ENCODE measurements around the gene METTL8.

The METTL8 gene, protein sequence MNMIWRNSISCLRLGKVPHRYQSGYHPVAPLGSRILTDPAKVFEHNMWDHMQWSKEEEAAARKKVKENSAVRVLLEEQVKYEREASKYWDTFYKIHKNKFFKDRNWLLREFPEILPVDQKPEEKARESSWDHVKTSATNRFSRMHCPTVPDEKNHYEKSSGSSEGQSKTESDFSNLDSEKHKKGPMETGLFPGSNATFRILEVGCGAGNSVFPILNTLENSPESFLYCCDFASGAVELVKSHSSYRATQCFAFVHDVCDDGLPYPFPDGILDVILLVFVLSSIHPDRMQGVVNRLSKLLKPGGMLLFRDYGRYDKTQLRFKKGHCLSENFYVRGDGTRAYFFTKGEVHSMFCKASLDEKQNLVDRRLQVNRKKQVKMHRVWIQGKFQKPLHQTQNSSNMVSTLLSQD

DNA sequence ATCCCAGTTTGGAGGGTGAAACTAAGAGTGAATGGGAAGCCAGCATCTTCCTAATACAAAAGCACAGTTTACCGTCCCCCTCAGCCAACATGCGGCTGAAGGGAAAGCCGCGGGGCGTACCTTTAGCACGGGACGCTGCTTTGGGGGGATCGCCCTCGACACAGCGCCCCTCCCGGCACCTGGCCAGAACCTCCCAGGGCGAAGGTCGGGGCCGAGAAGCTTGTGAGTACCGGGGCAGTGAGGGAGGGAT, at the start of gene METTL8:
METTL8 (minus strand) TSS at position 228 of the 250 bp plus-strand sequence. CDS start 41,805 bp downstream, outside the sequence.
- no peaks in the 10 kb centered on the region for H3K27me3 ChIP-seq
- no peaks in the 10 kb centered on the region for H4K20me1 ChIP-seq
- peak within 1 kb of the TSS; percentile 79 to 99 (median 95) for H3K9ac ChIP-seq
- peaks cover 31 to 52% (median 39%) of the 10 kb centered on the region in 11 experiments for H3K9me3 ChIP-seq (replicated peaks in 1 of 11)
- no peak for TF ChIP-seq Cebpa-rat (IDR thresholded peaks at IDR 0.05)
- H3K4me2 ChIP-seq = peak within 1 kb of the TSS; percentile 65 to 91 (median 79)
- H3K4me1 ChIP-seq = peaks cover 15 to 29% (median 23%) of the 10 kb centered on the region in 10 experiments
- peaks cover 43 to 64% (median 52%) of the 10 kb centered on the region in 11 experiments for H3K36me3 ChIP-seq
- peak within 1 kb of the TSS; percentile 69 to 87 (median 74) for H3K4me3 ChIP-seq
- peak within 1 kb of the TSS; percentile 89 to 99 (median 95) for H3K27ac ChIP-seq

DNA sequence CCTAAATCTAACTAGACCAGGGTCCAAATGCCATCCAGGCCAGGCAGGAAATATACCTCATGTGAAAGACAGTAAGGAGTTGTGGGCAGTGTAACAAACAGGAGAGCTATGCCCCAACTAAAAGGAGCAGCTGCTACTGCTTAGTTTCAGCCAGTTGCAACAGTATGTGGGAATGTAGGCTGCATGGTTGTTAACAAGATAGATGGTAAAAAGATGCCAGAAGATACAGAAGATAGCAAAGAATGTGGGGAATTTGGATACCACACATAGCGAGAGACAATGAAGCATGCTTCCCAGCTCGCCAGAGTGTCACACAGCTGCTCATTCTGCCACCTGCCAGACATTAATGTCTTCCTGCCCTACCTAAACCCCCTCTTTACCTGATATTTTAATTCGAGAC, 49.1 kb upstream of the METTL8 start:
- Histone ChIP-seq H3K4me3 (no peak overlapping the region), H3K27me3 (no peaks in the 10 kb centered on the region), H3K27ac (no peak overlapping the region), H3K9ac (no peak overlapping the region), H3K4me1 (peaks cover 0 to 11% (median 0%) of the 10 kb centered on the region in 10 experiments; a peak in 3 of 20 replicates), H3K9me3 (replicated peaks in 1 of 11) (peaks cover 0 to 6% (median 0%) of the 10 kb centered on the region in 11 experiments; a peak in 3 of 22 replicates), H4K20me1 (no peaks in the 10 kb centered on the region), H3K36me3 (peaks cover 23 to 84% (median 53%) of the 10 kb centered on the region in 11 experiments), H3K4me2 (no peak overlapping the region)
- TF ChIP-seq Cebpa-rat (IDR thresholded peaks at IDR 0.05) = no peak

DNA sequence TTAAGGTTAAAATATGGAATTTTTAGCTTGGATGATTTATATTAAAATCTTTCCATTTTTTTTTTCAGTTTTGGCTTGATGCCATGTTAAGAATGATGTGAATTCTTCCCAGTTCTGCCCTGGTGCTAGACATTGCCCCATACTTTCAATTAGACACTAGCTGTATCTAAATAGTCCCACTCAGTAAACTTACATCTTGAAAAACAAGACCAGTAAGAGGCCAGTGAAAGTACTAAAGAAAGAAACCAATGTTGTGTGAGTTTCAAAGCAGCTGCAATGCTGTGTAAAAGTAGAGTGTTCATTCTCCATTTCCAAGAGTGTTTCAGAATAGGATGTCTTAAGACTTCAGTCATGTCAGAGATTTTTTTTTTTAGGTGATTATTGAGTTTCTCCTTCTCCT, 48.5 kb upstream of the METTL8 start:
- H4K20me1 ChIP-seq = no peaks in the 10 kb centered on the region
- no peak for TF ChIP-seq Cebpa-rat (IDR thresholded peaks at IDR 0.05)
- H3K9ac ChIP-seq = no peak overlapping the region
- peaks cover 0 to under 1% (median 0%) of the 10 kb centered on the region in 11 experiments; a peak in 2 of 22 replicates for H3K9me3 ChIP-seq (replicated peaks in 1 of 11)
- peaks cover 28 to 89% (median 56%) of the 10 kb centered on the region in 11 experiments for H3K36me3 ChIP-seq
- H3K27ac ChIP-seq = no peak overlapping the region
- H3K4me3 ChIP-seq = no peak overlapping the region
- H3K27me3 ChIP-seq = no peaks in the 10 kb centered on the region
- peaks cover 0 to 11% (median 0%) of the 10 kb centered on the region in 10 experiments; a peak in 3 of 20 replicates for H3K4me1 ChIP-seq
- peak overlapping the region in 2 of 11 experiments; percentile 7 to 21; a peak in 2 of 22 replicates for H3K4me2 ChIP-seq

DNA sequence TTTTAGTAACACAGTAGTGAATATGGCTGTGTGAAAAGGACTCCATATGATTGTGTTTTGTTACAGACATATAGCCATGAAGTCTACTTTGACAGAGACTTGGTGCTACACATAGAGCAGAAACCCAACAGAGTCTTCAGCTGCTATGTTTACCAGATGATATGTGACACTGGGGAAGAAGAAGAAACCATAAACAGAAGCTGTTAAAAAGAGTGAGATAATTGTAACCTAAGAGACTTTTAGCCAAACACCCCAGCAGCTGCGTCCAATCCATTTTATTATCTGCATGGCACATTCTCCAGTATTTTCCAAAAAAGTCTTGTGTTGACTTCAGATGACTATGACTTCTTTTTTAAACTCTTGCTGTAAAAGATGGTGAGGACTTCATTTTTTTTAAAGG, 47.1 kb upstream of the METTL8 start:
- peaks cover 36 to 93% (median 66%) of the 10 kb centered on the region in 11 experiments for H3K36me3 ChIP-seq
- no peak overlapping the region for H3K27ac ChIP-seq

DNA sequence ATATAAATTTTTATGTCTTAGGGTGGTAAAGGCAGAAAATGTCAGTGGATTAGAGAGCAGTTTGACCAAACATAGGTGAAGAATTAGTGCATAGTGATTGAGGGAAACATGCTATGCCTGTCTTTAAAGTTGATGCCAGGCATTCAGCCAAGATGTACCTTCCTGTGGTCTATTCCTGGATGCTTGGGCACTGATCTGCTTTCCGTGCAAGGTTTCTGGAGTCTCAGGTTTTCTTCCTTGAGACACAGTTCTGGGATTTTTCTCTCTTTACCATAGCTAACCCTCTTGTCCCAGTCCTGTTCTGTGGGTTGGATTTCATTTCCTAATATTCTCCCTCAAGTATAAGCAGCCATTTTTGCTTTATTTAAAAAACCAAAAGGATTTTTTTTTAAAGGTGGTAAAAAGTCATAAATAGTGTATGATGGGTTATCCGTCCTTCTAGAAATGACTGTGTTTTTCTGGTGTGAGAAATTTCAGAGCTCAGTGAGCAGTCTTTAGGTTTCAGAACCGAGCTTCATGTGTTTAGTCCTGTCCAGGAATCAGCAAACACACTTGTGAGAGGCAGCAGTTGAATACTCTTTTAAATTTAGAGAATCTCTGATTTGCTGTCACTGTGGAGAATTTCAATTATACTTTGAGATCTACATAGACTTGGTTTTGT, 45.5 kb upstream of the METTL8 start:
- Histone ChIP-seq H3K4me1 (peaks cover 0 to 11% (median 0%) of the 10 kb centered on the region in 10 experiments; a peak in 3 of 20 replicates), H3K36me3 (peaks cover 50 to 96% (median 75%) of the 10 kb centered on the region in 11 experiments)

More for the DNA sequence above, 47.1 kb upstream of the METTL8 start:
- no peak overlapping the region for H3K4me3 ChIP-seq
- no peaks in the 10 kb centered on the region for H3K9me3 ChIP-seq (replicated peaks in 1 of 11)
- H4K20me1 ChIP-seq = no peaks in the 10 kb centered on the region
- H3K9ac ChIP-seq = no peak overlapping the region
- peaks cover 0 to 11% (median 0%) of the 10 kb centered on the region in 10 experiments; a peak in 3 of 20 replicates for H3K4me1 ChIP-seq
- no peaks in the 10 kb centered on the region for H3K27me3 ChIP-seq
- no peak overlapping the region for H3K4me2 ChIP-seq
- no peak for TF ChIP-seq Cebpa-rat (IDR thresholded peaks at IDR 0.05)

DNA sequence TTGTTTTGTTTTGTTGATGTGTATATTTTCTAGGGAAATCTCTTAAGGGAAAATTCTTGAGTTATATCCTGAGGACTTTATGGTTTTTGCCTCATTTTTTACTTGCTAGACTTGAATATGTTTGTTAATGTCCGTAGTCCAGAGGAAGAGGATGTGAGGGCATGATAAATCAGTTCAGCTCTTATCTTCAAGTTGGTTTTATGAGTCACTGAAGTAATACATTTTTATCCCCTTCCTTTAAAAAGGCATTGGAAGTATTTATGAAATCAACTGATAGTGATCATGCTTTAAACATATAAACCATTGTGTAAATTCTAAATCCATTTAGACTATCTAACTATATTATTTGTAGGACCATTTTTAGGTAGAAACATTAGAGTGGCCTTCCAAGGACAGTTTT, 44.6 kb upstream of the METTL8 start:
- no peak overlapping the region for H3K27ac ChIP-seq
- H4K20me1 ChIP-seq = no peaks in the 10 kb centered on the region
- no peak overlapping the region for H3K9ac ChIP-seq
- H3K4me1 ChIP-seq = peaks cover 0 to 11% (median 0%) of the 10 kb centered on the region in 10 experiments; a peak in 3 of 20 replicates
- no peaks in the 10 kb centered on the region for H3K27me3 ChIP-seq
- no peak overlapping the region for H3K4me3 ChIP-seq
- H3K36me3 ChIP-seq = peaks cover 59 to 97% (median 82%) of the 10 kb centered on the region in 11 experiments
- no peak overlapping the region for H3K4me2 ChIP-seq
- no peaks in the 10 kb centered on the region for H3K9me3 ChIP-seq (replicated peaks in 1 of 11)
- TF ChIP-seq Cebpa-rat (IDR thresholded peaks at IDR 0.05) = no peak

More for the DNA sequence above, 45.5 kb upstream of the METTL8 start:
- Histone ChIP-seq H3K27me3 (no peaks in the 10 kb centered on the region), H3K9ac (no peak overlapping the region), H3K4me2 (no peak overlapping the region), H4K20me1 (no peaks in the 10 kb centered on the region), H3K4me3 (no peak overlapping the region), H3K27ac (no peak overlapping the region), H3K9me3 (replicated peaks in 1 of 11) (no peaks in the 10 kb centered on the region)
- no peak for TF ChIP-seq Cebpa-rat (IDR thresholded peaks at IDR 0.05)

DNA sequence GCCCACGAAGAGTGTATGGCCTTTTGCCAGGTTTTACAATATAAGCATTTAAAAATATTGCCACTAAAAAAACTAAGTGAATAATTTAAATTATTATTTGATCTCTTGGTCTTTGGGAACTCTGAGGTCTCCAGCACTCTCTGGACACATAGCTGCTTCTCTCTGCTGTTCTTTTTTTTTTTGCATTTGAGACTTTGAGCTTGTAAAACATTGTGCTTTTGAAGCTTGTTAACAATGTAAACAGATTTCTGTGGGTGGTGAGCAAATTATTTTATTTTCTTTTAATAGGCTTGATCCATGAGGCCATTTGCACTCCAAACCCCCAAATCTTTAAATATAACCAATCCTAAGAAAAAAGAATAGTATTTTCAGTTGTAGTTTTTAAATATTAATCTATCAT, 42.2 kb upstream of the METTL8 start:
- H3K4me2 ChIP-seq = no peak overlapping the region
- TF ChIP-seq Cebpa-rat (IDR thresholded peaks at IDR 0.05) = no peak
- peaks cover 68 to 97% (median 87%) of the 10 kb centered on the region in 11 experiments for H3K36me3 ChIP-seq

DNA sequence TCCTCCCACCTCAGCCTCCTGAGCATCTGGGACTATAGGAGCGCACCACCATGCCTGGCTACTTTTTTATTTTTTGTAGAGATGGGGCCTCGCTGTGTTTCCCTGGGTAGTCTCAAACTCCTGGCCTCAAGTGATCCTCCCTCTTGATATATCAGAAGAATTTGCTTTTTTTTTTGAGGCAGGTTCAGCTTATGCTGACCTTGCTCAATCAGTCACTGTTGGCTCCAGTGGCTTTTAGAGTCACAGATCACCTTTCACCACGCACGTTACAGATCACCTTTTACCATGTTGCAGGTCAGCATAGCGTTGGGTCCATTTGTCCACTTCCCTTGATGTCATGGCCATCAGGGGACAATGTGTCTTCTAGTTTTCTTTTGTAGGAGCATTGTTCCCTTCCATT, 36.3 kb upstream of the METTL8 start:
- Histone ChIP-seq H3K4me1 (no peaks in the 10 kb centered on the region), H3K36me3 (peaks cover 66 to 93% (median 76%) of the 10 kb centered on the region in 11 experiments)

More for the DNA sequence above, 42.2 kb upstream of the METTL8 start:
- Histone ChIP-seq H3K27me3 (no peaks in the 10 kb centered on the region), H3K27ac (no peak overlapping the region), H3K4me1 (no peaks in the 10 kb centered on the region), H4K20me1 (no peaks in the 10 kb centered on the region), H3K4me3 (no peak overlapping the region), H3K9me3 (replicated peaks in 1 of 11) (no peaks in the 10 kb centered on the region), H3K9ac (no peak overlapping the region)

DNA sequence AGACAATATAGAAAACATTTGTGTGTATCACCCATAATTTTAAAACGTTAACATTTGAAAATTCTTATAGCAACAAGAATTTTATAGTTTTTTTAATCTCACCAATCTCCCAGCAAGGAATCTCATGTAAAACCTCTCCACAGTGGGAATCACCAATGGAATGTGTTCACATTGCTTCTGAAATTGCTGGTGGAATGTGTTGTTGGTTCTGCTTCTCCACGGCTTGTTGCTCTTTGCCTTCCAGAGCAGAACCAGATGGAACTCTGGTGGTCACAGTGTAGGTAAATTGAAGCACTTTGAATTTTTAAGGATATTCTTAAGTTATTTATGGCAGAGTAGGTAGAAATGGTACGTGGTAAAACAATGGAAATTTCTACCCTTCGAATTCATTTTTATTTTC, 35.4 kb upstream of the METTL8 start:
- Histone ChIP-seq H3K4me2 (no peak overlapping the region), H3K9ac (no peak overlapping the region), H3K4me3 (no peak overlapping the region), H3K9me3 (replicated peaks in 1 of 11) (no peaks in the 10 kb centered on the region), H4K20me1 (no peaks in the 10 kb centered on the region), H3K36me3 (peaks cover 59 to 93% (median 67%) of the 10 kb centered on the region in 11 experiments), H3K4me1 (no peaks in the 10 kb centered on the region), H3K27me3 (no peaks in the 10 kb centered on the region), H3K27ac (no peak overlapping the region)
- no peak for TF ChIP-seq Cebpa-rat (IDR thresholded peaks at IDR 0.05)

More for the DNA sequence above, 36.3 kb upstream of the METTL8 start:
- Histone ChIP-seq H3K9ac (no peak overlapping the region), H3K27me3 (no peaks in the 10 kb centered on the region), H3K9me3 (replicated peaks in 1 of 11) (no peaks in the 10 kb centered on the region), H3K4me3 (no peak overlapping the region), H3K4me2 (no peak overlapping the region), H3K27ac (no peak overlapping the region), H4K20me1 (no peaks in the 10 kb centered on the region)
- TF ChIP-seq Cebpa-rat (IDR thresholded peaks at IDR 0.05) = no peak
